Liver (tissue), 9 donors: ENCODE measurements around the gene ASPHD2. TPM values are rescaled to one million over a fixed set of nuclear protein-coding genes. Genes with fewer than 3 reads are reported as not detected.

Experiments
- DNase-seq: peaks from one replicate; pipeline ENCODE4 v3.0.0-alpha.2; 2017; ENCODE audit warnings: low spot score
- H3K27ac ChIP-seq, 2 donors: one replicate each; pipeline ENCODE4 v1.7.0; 2013; ENCODE audit warnings: inconsistent platforms in 2 of 2, low read length in 2 of 2, control low read depth in 1 of 2, low read depth in 1 of 2, mild to moderate bottlenecking in 1 of 2
- H3K27me3 ChIP-seq, 4 donors: one replicate each; pipeline versions ENCODE4 v1.6.1 to v1.7.0; 2013; ENCODE audit warnings: low read length in 3 of 4, inconsistent platforms in 1 of 4, mild to moderate bottlenecking in 1 of 4, moderate library complexity in 1 of 4; ENCODE audit not compliant: control insufficient read depth in 4 of 4, insufficient read depth in 4 of 4
- H3K36me3 ChIP-seq, 4 donors: one replicate each; pipeline versions ENCODE4 v1.6.1 to v1.7.0; 2013; ENCODE audit warnings: low read length in 3 of 4, mild to moderate bottlenecking in 3 of 4, low read depth in 1 of 4, moderate library complexity in 1 of 4; ENCODE audit not compliant: control insufficient read depth in 4 of 4, insufficient read depth in 3 of 4
- H3K4me1 ChIP-seq, 4 donors: one replicate each; pipeline versions ENCODE4 v1.6.1 to v1.7.0; 2013; ENCODE audit warnings: low read length in 3 of 4, mild to moderate bottlenecking in 3 of 4, moderate library complexity in 1 of 4; ENCODE audit not compliant: control insufficient read depth in 4 of 4, insufficient read depth in 4 of 4
- H3K4me3 ChIP-seq, 3 donors: one replicate each; pipeline versions ENCODE4 v1.6.1 to v1.7.0; 2013; ENCODE audit warnings: low read length in 3 of 3, control low read depth in 1 of 3, low read depth in 1 of 3, mild to moderate bottlenecking in 1 of 3
- H3K9ac ChIP-seq, 2 donors: one replicate each; pipeline ENCODE4 v1.7.0; 2013; ENCODE audit warnings: low read length in 2 of 2, mild to moderate bottlenecking in 2 of 2, moderate library complexity in 2 of 2, control low read depth in 1 of 2, low read depth in 1 of 2
- H3K9me3 ChIP-seq, 4 donors: one replicate each; pipeline versions ENCODE4 v1.6.1 to v1.7.0; 2013; ENCODE audit warnings: low read length in 3 of 4; ENCODE audit not compliant: control insufficient read depth in 4 of 4
- EGR1 ChIP-seq, 2 donors: IDR thresholded peaks; 2 replicates each; pipeline ENCODE4 v1.6.1; 2016 to 2018; ENCODE audit warnings: antibody characterized with exemption in 2 of 2, low read depth in 2 of 2
- FOXA1 ChIP-seq: IDR thresholded peaks from 2 replicates; pipeline ENCODE4 v1.6.1; 2016; ENCODE audit warnings: antibody characterized with exemption
- FOXA2 ChIP-seq: IDR thresholded peaks from 2 replicates; pipeline ENCODE4 v1.6.1; 2016; ENCODE audit warnings: antibody characterized with exemption
- GABPA ChIP-seq, 2 donors: IDR thresholded peaks in 1 of 2; conservative IDR thresholded peaks in 1 of 2; 2 replicates each; pipeline ENCODE4 v1.6.1; 2016; ENCODE audit warnings: antibody characterized with exemption in 2 of 2, mild to moderate bottlenecking in 1 of 2, moderate library complexity in 1 of 2
- HNF4A ChIP-seq, 2 donors: conservative IDR thresholded peaks; 2 replicates each; pipeline ENCODE4 v1.6.1; 2016; ENCODE audit warnings: antibody characterized with exemption in 2 of 2, mild to moderate bottlenecking in 2 of 2
- RAD21 ChIP-seq, 2 donors: IDR thresholded peaks; 2 replicates each; pipeline ENCODE4 v1.6.1; 2016; ENCODE audit warnings: antibody characterized with exemption in 2 of 2, mild to moderate bottlenecking in 2 of 2
- REST ChIP-seq: IDR thresholded peaks from 2 replicates; pipeline ENCODE4 v1.6.1; 2016; ENCODE audit warnings: antibody characterized with exemption, mild to moderate bottlenecking
- RXRA ChIP-seq, 2 donors: IDR thresholded peaks; 2 replicates each; pipeline ENCODE4 v1.6.1; 2017 to 2018; ENCODE audit warnings: antibody characterized with exemption in 2 of 2, mild to moderate bottlenecking in 1 of 2
- SP1 ChIP-seq: IDR thresholded peaks from 2 replicates; pipeline ENCODE4 v1.6.1; 2018; ENCODE audit warnings: antibody characterized with exemption, mild to moderate bottlenecking
- WGBS: extraction: QIAGEN DNeasy Blood & Tissue Kit; methylation state at CpG from one replicate; pipeline ENCODE4 v1.1.7; 2013; 5-methylcytosine and 5-hydroxymethylcytosine counted together
- polyA plus RNA-seq, 2 donors: library from polyadenylated mRNA; stranded (reverse) in 1 of 2; unstranded in 1 of 2; fragments of 200-250 nt in 1 of 2; fragments of >200 nt in 1 of 2; fragmentation: Nextera tagmentation in 1 of 2; extraction: Ambion mirVana in 1 of 2; gene quantifications; one replicate each; pipeline versions ENCODE4 v1.2.1 to v1.2.3, GENCODE V29; 2013 to 2015
- total RNA-seq, 2 donors: library from RNA; depleted of rRNA; stranded (reverse); fragments of >200 nt; gene quantifications; one replicate each; pipeline ENCODE4 v1.2.3, GENCODE V29; 2014
- TF ChIP-seq, protein P1 (sequence below): fragments of 150-350 bp; IDR thresholded peaks from 2 replicates; pipeline ENCODE4 v1.5.1; 2017; ENCODE audit warnings: improper control_type of control experiment, low read depth, low read length; ENCODE audit not compliant: missing input control
- TF ChIP-seq, protein P2 (sequence below): IDR thresholded peaks from 2 replicates; pipeline ENCODE4 v1.6.1; 2016; ENCODE audit warnings: antibody characterized with exemption
- donor health status: healthy.
- donor health status: healthy.
- donor health status: healthy.
- donor health status: healthy.
- donor health status: healthy.

Gene ASPHD2
- total and polyA plus RNA-seq, 4 donors = 0.12 to 0.47 (median 0.18) TPM

GRCh38 chr22:26462051-26462450 is 33.0 kb downstream of the ASPHD2 start:
- TF ChIP-seq HNF4A (conservative IDR thresholded peaks at IDR 0.05) = no peak
- TF ChIP-seq SP1 = no peak
- TF ChIP-seq RXRA (IDR thresholded peaks at IDR 0.05) = no peak
- H3K27me3 ChIP-seq = no peaks in the 10 kb centered on the region
- 94% methylated on average over 5 of the region's 5 CpGs for WGBS
- no peak overlapping the region for H3K27ac ChIP-seq
- peaks cover 15 to 67% (median 37%) of the 10 kb centered on the region in 4 donors for H3K36me3 ChIP-seq
- no peak for DNase-seq
- H3K4me1 ChIP-seq = peaks cover 0 to 9% (median 2%) of the 10 kb centered on the region in 4 donors
- H3K9ac ChIP-seq = no peak overlapping the region
- H3K4me3 ChIP-seq = no peak overlapping the region
- H3K9me3 ChIP-seq = no peaks in the 10 kb centered on the region

DNA sequence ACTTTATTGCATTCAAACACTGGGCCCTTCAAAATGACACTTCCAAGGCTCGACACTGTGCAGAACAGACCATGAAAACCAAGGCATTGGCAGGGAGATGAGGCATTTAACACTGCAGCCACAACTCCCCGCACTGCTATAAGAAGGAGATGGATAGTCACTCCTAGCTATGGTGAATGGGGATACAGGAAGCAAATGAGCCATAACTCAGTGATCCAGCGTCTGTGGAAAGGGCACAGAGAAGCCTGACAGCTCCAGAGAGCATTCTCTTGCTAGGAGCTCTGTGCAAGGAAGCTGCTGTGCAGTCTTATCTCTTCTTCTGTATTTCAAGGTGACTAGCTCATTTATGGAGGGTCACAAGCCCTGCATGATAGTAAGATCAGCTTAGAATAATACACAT is 33.6 kb downstream of the ASPHD2 start:
- H3K27ac ChIP-seq = no peak overlapping the region

More for the DNA sequence above, 33.6 kb downstream of the ASPHD2 start:
- Histone ChIP-seq H3K4me3 (no peak overlapping the region), H3K9me3 (no peaks in the 10 kb centered on the region), H3K9ac (no peak overlapping the region), H3K36me3 (peaks cover 13 to 70% (median 40%) of the 10 kb centered on the region in 4 donors), H3K27me3 (no peaks in the 10 kb centered on the region), H3K4me1 (peaks cover 0 to 9% (median 2%) of the 10 kb centered on the region in 4 donors)
- DNase-seq = no peak
- WGBS = 98% methylated on average over 3 of the region's 3 CpGs
- TF ChIP-seq, protein P1, sequence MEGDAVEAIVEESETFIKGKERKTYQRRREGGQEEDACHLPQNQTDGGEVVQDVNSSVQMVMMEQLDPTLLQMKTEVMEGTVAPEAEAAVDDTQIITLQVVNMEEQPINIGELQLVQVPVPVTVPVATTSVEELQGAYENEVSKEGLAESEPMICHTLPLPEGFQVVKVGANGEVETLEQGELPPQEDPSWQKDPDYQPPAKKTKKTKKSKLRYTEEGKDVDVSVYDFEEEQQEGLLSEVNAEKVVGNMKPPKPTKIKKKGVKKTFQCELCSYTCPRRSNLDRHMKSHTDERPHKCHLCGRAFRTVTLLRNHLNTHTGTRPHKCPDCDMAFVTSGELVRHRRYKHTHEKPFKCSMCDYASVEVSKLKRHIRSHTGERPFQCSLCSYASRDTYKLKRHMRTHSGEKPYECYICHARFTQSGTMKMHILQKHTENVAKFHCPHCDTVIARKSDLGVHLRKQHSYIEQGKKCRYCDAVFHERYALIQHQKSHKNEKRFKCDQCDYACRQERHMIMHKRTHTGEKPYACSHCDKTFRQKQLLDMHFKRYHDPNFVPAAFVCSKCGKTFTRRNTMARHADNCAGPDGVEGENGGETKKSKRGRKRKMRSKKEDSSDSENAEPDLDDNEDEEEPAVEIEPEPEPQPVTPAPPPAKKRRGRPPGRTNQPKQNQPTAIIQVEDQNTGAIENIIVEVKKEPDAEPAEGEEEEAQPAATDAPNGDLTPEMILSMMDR = no peak
- TF ChIP-seq FOXA2 (no peak), RAD21 (IDR thresholded peaks at IDR 0.05) (no peak), FOXA1 (no peak), GABPA (IDR thresholded peaks at IDR 0.05 in 1 of 2, conservative IDR thresholded peaks at IDR 0.05 in 1 of 2) (no peak), EGR1 (IDR thresholded peaks at IDR 0.05; ENCODE audit: low read depth in 2 of 2) (no peak), REST (no peak), RXRA (IDR thresholded peaks at IDR 0.05) (no peak), HNF4A (conservative IDR thresholded peaks at IDR 0.05) (no peak)
- TF ChIP-seq, protein P2, sequence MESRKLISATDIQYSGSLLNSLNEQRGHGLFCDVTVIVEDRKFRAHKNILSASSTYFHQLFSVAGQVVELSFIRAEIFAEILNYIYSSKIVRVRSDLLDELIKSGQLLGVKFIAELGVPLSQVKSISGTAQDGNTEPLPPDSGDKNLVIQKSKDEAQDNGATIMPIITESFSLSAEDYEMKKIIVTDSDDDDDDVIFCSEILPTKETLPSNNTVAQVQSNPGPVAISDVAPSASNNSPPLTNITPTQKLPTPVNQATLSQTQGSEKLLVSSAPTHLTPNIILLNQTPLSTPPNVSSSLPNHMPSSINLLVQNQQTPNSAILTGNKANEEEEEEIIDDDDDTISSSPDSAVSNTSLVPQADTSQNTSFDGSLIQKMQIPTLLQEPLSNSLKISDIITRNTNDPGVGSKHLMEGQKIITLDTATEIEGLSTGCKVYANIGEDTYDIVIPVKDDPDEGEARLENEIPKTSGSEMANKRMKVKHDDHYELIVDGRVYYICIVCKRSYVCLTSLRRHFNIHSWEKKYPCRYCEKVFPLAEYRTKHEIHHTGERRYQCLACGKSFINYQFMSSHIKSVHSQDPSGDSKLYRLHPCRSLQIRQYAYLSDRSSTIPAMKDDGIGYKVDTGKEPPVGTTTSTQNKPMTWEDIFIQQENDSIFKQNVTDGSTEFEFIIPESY = no peak
